Measurements from ENCODE around the gene ANKUB1.
"Not testable (repeated sequence)": the region's sequence is repeated elsewhere in the genome, so short reads cannot be mapped to it uniquely, and the experiment has no call there.

The ANKUB1 gene

GRCh38 chr3:149792452-149793270 is at the start of gene ANKUB1:
ANKUB1 (minus strand) TSS chr3:149792554; CDS start chr3:149792366, 188 bp downstream.
- no peak for DNase-seq

- no peak for DNase-seq
Measured at GRCh38 chr3:149839896-149840295, 47.5 kb upstream of the ANKUB1 start.

- not testable (repeated sequence) for DNase-seq
Measured at GRCh38 chr3:149839469-149839868, 47.1 kb upstream of the ANKUB1 start.

GRCh38 chr3:149838491-149838890 is 46.1 kb upstream of the ANKUB1 start:
- not testable (repeated sequence) for DNase-seq

GRCh38 chr3:149833241-149833640 is 40.9 kb upstream of the ANKUB1 start:
- DNase-seq = no peak

- no peak for DNase-seq
Measured at GRCh38 chr3:149832086-149832485, 39.7 kb upstream of the ANKUB1 start.

- no peak for DNase-seq
Measured at GRCh38 chr3:149831321-149831720, 39.0 kb upstream of the ANKUB1 start.

- no peak for DNase-seq
Measured at GRCh38 chr3:149830902-149831301, 38.5 kb upstream of the ANKUB1 start.

GRCh38 chr3:149829631-149830030 is 37.3 kb upstream of the ANKUB1 start:
- DNase-seq = not testable (repeated sequence)

GRCh38 chr3:149828390-149828789 is 36.0 kb upstream of the ANKUB1 start:
- no peak for DNase-seq

- no peak for DNase-seq
Measured at GRCh38 chr3:149826636-149827035, 34.3 kb upstream of the ANKUB1 start.

- no peak for DNase-seq
Measured at GRCh38 chr3:149820183-149820582, 27.8 kb upstream of the ANKUB1 start.

- DNase-seq = no peak
Measured at GRCh38 chr3:149819432-149819831, 27.1 kb upstream of the ANKUB1 start.

- DNase-seq = no peak
Measured at GRCh38 chr3:149816986-149817385, 24.6 kb upstream of the ANKUB1 start.

- DNase-seq = no peak
Measured at GRCh38 chr3:149816311-149816710, 24.0 kb upstream of the ANKUB1 start.

GRCh38 chr3:149815728-149816127 is 23.4 kb upstream of the ANKUB1 start:
- DNase-seq = no peak

- DNase-seq = no peak
Measured at GRCh38 chr3:149815321-149815720, 23.0 kb upstream of the ANKUB1 start.

- DNase-seq = no peak
Measured at GRCh38 chr3:149813367-149814281, 21.3 kb upstream of the ANKUB1 start.

GRCh38 chr3:149812606-149813366 is 20.4 kb upstream of the ANKUB1 start, which contains the start of gene RNF13:
RNF13 (plus strand) TSS chr3:149813215; CDS start chr3:149846027, 32,812 bp downstream.
- peak; percentile 32 for DNase-seq

GRCh38 chr3:149812165-149812605 is 19.8 kb upstream of the ANKUB1 start:
- DNase-seq = no peak

- DNase-seq = no peak
Measured at GRCh38 chr3:149810846-149811245, 18.5 kb upstream of the ANKUB1 start.

- no peak for DNase-seq
Measured at GRCh38 chr3:149809699-149810098, 17.3 kb upstream of the ANKUB1 start.

All from NCI-H2029 treated with DMSO at 0.1 percent for 48 hours (cell line).